Measurements from ENCODE around the gene IRX6. TPM values are rescaled to one million over a fixed set of nuclear protein-coding genes. Genes with fewer than 3 reads are reported as not detected.

IRX6 gene
- total and polyA plus RNA-seq, 2 donors (not counting 1 experiment from before 2014, with no cell fraction given): not detected

DNA sequence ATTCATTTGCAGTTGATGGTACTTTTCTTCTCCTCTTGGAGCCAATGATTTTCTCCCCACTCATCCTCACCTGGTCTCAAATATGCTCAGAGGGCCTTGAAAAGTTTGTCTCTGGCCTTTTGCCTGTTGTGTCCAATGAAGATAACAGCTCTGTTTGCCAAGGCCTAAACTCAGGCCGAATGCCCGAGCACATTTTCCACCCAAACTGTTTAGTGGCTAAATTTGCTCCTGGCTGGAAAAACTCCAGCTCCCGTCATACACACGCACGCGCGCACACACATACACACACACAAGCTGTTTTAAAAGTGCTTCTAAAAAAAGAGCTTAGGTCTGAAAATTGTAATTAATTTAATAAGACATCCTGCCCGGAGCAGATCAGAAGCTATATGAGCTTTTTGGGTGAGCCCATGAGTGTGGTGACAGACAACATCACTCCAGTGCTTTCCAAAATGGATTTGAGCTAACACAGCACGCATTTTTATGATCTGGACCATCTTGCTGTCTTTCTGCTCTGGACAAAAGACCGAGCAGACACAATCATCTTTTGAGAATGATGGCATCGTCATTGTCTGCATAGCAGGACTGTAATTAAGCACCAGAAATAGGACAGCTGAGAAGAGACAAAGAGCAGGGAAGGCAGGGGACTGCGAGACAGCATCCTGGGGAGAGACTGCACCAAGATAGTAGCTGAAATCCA lies 48.9 kb downstream of the IRX6 start:
- H3K27ac ChIP-seq (ENCODE audit: insufficient read depth, low read length): no peak overlapping the region
- H3K79me2 ChIP-seq (ENCODE audit: control insufficient read depth, insufficient read depth, low read length): no peaks in the 10 kb centered on the region
- TF ChIP-seq, protein P1, sequence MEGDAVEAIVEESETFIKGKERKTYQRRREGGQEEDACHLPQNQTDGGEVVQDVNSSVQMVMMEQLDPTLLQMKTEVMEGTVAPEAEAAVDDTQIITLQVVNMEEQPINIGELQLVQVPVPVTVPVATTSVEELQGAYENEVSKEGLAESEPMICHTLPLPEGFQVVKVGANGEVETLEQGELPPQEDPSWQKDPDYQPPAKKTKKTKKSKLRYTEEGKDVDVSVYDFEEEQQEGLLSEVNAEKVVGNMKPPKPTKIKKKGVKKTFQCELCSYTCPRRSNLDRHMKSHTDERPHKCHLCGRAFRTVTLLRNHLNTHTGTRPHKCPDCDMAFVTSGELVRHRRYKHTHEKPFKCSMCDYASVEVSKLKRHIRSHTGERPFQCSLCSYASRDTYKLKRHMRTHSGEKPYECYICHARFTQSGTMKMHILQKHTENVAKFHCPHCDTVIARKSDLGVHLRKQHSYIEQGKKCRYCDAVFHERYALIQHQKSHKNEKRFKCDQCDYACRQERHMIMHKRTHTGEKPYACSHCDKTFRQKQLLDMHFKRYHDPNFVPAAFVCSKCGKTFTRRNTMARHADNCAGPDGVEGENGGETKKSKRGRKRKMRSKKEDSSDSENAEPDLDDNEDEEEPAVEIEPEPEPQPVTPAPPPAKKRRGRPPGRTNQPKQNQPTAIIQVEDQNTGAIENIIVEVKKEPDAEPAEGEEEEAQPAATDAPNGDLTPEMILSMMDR (conservative IDR thresholded peaks at IDR 0.05 in 1 of 2, IDR thresholded peaks at IDR 0.05 in 1 of 2; ENCODE audit: low read depth in 1 of 2, low read length in 2 of 2): no peak
- H3K4me1 ChIP-seq (ENCODE audit: control insufficient read depth, extremely low read depth, insufficient read depth, low read length): no peaks in the 10 kb centered on the region
- H3K4me3 ChIP-seq (replicated peaks in 1 of 4; ENCODE audit: control extremely low read depth in 1 of 4, insufficient read depth in 1 of 4, low read depth in 3 of 4, low read length in 4 of 4): no peak overlapping the region
- H3K9me3 ChIP-seq (ENCODE audit: control insufficient read depth, insufficient read depth, low read depth, low read length): no peaks in the 10 kb centered on the region
- H2AFZ ChIP-seq (ENCODE audit: low read length): no peak overlapping the region
- H3K9ac ChIP-seq (ENCODE audit: insufficient read depth, low read length): no peak overlapping the region
- DNase-seq (ENCODE audit: low read depth in 2 of 2): no peak
- H3K4me2 ChIP-seq (ENCODE audit: extremely low read depth, insufficient read depth, low read length): no peak overlapping the region
- H4K20me1 ChIP-seq (ENCODE audit: control insufficient read depth, extremely low read depth, insufficient read depth, low read length): no peaks in the 10 kb centered on the region
- H3K27me3 ChIP-seq (ENCODE audit: control insufficient read depth, insufficient read depth, low read length): peaks cover 2% of the 10 kb centered on the region
- H3K36me3 ChIP-seq (ENCODE audit: control insufficient read depth, insufficient read depth, low read length): no peaks in the 10 kb centered on the region

DNA sequence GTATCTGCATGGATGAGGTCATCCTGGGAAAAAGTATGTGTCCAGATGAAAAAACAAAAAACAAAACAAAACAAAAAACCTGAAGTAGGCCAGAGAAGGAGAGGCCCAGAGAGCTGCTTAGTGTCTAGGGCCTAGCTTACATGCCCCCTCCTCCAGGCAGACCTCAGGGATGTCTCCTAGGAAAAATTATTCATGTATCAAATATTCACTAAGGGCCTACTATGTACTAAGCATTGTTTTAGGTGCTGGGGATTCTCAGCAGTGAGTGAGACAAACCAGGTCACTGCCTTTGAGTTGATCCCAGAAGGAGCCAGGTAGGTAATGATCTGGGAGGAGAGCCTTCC lies 49.5 kb downstream of the IRX6 start:
- Histone ChIP-seq H3K9ac (ENCODE audit: insufficient read depth, low read length) (no peak overlapping the region), H3K27me3 (ENCODE audit: control insufficient read depth, insufficient read depth, low read length) (peaks cover 2% of the 10 kb centered on the region), H3K4me1 (ENCODE audit: control insufficient read depth, extremely low read depth, insufficient read depth, low read length) (no peaks in the 10 kb centered on the region), H3K79me2 (ENCODE audit: control insufficient read depth, insufficient read depth, low read length) (no peaks in the 10 kb centered on the region), H3K9me3 (ENCODE audit: control insufficient read depth, insufficient read depth, low read depth, low read length) (no peaks in the 10 kb centered on the region), H3K36me3 (ENCODE audit: control insufficient read depth, insufficient read depth, low read length) (no peaks in the 10 kb centered on the region), H3K4me2 (ENCODE audit: extremely low read depth, insufficient read depth, low read length) (no peak overlapping the region), H2AFZ (ENCODE audit: low read length) (no peak overlapping the region), H3K27ac (ENCODE audit: insufficient read depth, low read length) (no peak overlapping the region), H4K20me1 (ENCODE audit: control insufficient read depth, extremely low read depth, insufficient read depth, low read length) (no peaks in the 10 kb centered on the region), H3K4me3 (replicated peaks in 1 of 4; ENCODE audit: control extremely low read depth in 1 of 4, insufficient read depth in 1 of 4, low read depth in 3 of 4, low read length in 4 of 4) (no peak overlapping the region)
- TF ChIP-seq EZH2 (IDR thresholded peaks at IDR 0.05; ENCODE audit: low read length, missing control alignments): no peak
- TF ChIP-seq, protein P1 (conservative IDR thresholded peaks at IDR 0.05 in 1 of 2, IDR thresholded peaks at IDR 0.05 in 1 of 2; ENCODE audit: low read depth in 1 of 2, low read length in 2 of 2): no peak
- no peak for DNase-seq (ENCODE audit: low read depth in 2 of 2)

DNA sequence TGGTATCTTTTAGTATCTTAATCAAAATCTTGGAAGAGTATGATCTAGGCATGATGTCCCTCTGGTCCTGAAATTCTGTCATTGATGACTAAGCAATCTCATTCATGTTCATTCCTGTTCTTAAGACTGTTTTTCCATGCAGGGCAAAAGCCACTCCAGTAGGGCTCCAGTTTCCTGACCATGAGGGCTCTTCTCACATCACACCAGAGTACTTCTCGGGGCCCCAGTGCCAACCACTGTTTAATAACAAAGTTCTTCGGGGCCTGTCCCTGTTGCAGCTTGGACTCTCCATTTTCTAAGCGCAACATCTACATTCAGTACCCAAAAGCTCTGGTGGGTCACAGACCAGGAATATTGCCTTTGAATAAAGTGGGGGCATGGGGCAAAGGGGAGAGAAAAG lies 52.0 kb downstream of the IRX6 start:
- Histone ChIP-seq H4K20me1 (ENCODE audit: control insufficient read depth, extremely low read depth, insufficient read depth, low read length) (no peaks in the 10 kb centered on the region), H3K9me3 (ENCODE audit: control insufficient read depth, insufficient read depth, low read depth, low read length) (no peaks in the 10 kb centered on the region), H3K79me2 (ENCODE audit: control insufficient read depth, insufficient read depth, low read length) (no peaks in the 10 kb centered on the region), H3K27me3 (ENCODE audit: control insufficient read depth, insufficient read depth, low read length) (no peaks in the 10 kb centered on the region), H3K9ac (ENCODE audit: insufficient read depth, low read length) (no peak overlapping the region), H2AFZ (ENCODE audit: low read length) (no peak overlapping the region), H3K36me3 (ENCODE audit: control insufficient read depth, insufficient read depth, low read length) (no peaks in the 10 kb centered on the region), H3K27ac (ENCODE audit: insufficient read depth, low read length) (no peak overlapping the region), H3K4me3 (replicated peaks in 1 of 4; ENCODE audit: control extremely low read depth in 1 of 4, insufficient read depth in 1 of 4, low read depth in 3 of 4, low read length in 4 of 4) (no peak overlapping the region), H3K4me2 (ENCODE audit: extremely low read depth, insufficient read depth, low read length) (no peak overlapping the region), H3K4me1 (ENCODE audit: control insufficient read depth, extremely low read depth, insufficient read depth, low read length) (no peaks in the 10 kb centered on the region)
- no peak for DNase-seq (ENCODE audit: low read depth in 2 of 2)
- TF ChIP-seq, protein P1 (conservative IDR thresholded peaks at IDR 0.05 in 1 of 2, IDR thresholded peaks at IDR 0.05 in 1 of 2; ENCODE audit: low read depth in 1 of 2, low read length in 2 of 2): no peak
- no peak for TF ChIP-seq EZH2 (IDR thresholded peaks at IDR 0.05; ENCODE audit: low read length, missing control alignments)
